Sigmoid colon (tissue), 4 donors: ENCODE results near the gene NANOS2.

ENCODE experiments used
- POLR2AphosphoS5 ChIP-seq, 4 donors: sonication (generic); formaldehyde crosslinking; IDR thresholded peaks; one replicate each; pipeline ENCODE4 v1.6.1; 2017; ENCODE audit warnings: antibody characterized with exemption in 4 of 4
- TF ChIP-seq, protein P1 (sequence below), 4 experiments: fragments of 450-650 bp in 3 of 4; fragments of 200-600 bp in 1 of 4; IDR thresholded peaks; one replicate each; pipeline ENCODE4 v1.5.1; 2016 to 2019; ENCODE audit warnings: antibody characterized with exemption in 4 of 4, mild to moderate bottlenecking in 3 of 4, moderate library complexity in 2 of 4

DNA sequence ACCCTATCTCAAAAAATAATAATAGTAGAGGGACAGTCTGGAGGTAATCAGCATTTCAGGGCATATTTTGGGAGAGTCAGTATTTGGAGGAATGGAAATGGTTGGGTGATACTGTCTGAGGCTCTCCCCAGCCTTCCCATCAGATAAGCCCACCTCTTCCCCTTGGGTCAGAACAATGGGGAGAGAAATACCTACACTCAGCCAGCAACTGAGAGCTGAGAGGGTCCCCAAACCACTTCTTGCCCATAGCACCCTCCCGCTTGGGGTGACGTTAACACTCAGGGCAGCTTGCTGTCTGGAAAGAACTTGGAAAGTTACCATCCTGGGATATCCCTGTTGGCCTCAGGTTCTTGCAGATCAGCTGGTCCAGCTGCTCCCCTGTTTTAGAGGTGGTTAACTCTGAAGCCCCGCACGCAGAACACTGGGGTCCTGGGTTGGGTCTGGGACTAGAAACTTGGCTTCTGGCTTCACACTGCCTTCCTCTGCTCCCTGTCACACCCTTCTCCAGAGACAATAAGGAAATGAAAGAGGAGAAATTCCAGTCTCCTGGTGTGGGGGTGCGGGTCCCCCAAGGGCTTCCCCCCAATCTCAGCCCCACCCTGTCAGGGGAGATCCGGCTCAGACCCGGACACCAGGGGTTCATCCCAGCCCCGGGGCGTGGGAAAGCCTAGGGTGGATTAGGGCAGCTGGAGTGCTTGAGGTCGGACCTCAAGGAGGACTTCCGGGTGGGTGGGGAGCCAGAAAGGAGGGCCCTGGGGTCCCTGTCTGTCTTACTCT is 48.0 kb downstream of the NANOS2 start:
- TF ChIP-seq, protein P1, sequence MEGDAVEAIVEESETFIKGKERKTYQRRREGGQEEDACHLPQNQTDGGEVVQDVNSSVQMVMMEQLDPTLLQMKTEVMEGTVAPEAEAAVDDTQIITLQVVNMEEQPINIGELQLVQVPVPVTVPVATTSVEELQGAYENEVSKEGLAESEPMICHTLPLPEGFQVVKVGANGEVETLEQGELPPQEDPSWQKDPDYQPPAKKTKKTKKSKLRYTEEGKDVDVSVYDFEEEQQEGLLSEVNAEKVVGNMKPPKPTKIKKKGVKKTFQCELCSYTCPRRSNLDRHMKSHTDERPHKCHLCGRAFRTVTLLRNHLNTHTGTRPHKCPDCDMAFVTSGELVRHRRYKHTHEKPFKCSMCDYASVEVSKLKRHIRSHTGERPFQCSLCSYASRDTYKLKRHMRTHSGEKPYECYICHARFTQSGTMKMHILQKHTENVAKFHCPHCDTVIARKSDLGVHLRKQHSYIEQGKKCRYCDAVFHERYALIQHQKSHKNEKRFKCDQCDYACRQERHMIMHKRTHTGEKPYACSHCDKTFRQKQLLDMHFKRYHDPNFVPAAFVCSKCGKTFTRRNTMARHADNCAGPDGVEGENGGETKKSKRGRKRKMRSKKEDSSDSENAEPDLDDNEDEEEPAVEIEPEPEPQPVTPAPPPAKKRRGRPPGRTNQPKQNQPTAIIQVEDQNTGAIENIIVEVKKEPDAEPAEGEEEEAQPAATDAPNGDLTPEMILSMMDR (IDR thresholded peaks at IDR 0.05) = no peak
- TF ChIP-seq POLR2AphosphoS5 (IDR thresholded peaks at IDR 0.05) = no peak
